Measurements from ENCODE around the gene ABO.

DNA sequence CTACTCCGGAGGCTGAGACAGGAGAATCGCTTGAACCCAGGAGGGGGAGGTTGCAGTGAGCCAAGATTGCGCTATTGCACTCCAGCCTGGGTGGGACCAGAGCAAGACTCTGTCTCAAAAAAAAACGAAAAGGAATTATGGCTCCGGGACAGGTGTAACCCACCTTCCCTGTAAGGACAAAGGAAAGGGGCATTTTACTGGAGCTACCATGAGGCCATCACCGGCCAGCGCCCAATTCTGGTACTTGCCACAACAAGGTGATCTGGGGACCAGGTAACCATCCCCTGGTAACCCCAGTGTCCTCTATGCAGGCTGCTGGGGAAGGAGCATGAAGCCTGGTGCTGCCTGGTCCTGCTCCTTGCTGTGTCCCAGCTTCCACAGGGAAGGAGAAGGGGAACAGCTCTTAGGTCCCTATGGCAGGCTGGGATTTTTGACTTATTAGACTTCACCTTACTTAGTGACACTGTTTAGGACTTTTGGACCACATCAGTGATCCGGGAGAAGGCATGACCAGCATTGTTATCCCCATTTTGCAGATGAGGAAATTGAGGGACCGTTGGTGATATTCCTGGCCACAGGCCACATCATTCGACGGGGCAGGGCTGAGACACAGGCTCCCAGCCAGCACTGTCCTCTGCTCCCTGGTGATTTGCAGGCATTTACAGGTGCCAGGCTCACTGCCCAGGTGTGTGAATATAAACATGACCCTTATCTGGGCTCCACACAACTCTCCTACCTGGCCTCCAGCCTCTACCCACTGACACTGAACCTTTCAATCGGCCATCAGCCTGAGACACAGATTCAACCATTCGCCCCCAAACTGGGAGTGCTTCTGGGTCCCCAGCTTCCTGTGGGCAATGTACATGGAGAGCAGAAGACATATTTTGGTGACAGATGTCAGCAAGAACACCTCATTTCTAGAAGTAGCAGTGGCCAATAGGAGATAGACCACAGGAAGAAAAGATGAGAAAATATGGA, 26.5 kb upstream of the ABO start:
- no peak for TF ChIP-seq YY1 (IDR thresholded peaks at IDR 0.05; ENCODE audit: low read depth)
- TF ChIP-seq, protein P1, sequence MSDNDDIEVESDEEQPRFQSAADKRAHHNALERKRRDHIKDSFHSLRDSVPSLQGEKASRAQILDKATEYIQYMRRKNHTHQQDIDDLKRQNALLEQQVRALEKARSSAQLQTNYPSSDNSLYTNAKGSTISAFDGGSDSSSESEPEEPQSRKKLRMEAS (IDR thresholded peaks at IDR 0.05), result no peak
